Parathyroid adenoma (tissue), 2 donors: ENCODE data around the gene BEX4.

Experiments used
- H2AFZ ChIP-seq: fragments of 300-600 bp; sonication (generic); one replicate; pipeline ENCODE4 v1.7.0; 2017; ENCODE audit warnings: antibody characterized with exemption, mild to moderate bottlenecking
- H3K27ac ChIP-seq: fragments of 300-600 bp; sonication (generic); one replicate; pipeline ENCODE4 v1.7.0; 2017
- H3K27me3 ChIP-seq: fragments of 300-600 bp; sonication (generic); one replicate; pipeline ENCODE4 v1.7.0; 2017; ENCODE audit warnings: low read length; ENCODE audit not compliant: control insufficient read depth, insufficient read depth
- H3K36me3 ChIP-seq: fragments of 300-600 bp; sonication (generic); one replicate; pipeline ENCODE4 v1.7.0; 2017; ENCODE audit warnings: low read length; ENCODE audit not compliant: control insufficient read depth, insufficient read depth
- H3K4me1 ChIP-seq: fragments of 300-600 bp; sonication (generic); one replicate; pipeline ENCODE4 v1.7.0; 2017; ENCODE audit warnings: control low read depth
- H3K4me2 ChIP-seq: fragments of 300-600 bp; sonication (generic); one replicate; pipeline ENCODE4 v1.7.0; 2017; ENCODE audit warnings: low read length
- H3K4me3 ChIP-seq: fragments of 300-600 bp; sonication (generic); one replicate; pipeline ENCODE4 v1.7.0; 2017; ENCODE audit warnings: low read depth, low read length
- H3K79me2 ChIP-seq: fragments of 300-600 bp; sonication (generic); one replicate; pipeline ENCODE4 v1.7.0; 2017; ENCODE audit warnings: control low read depth
- H3K9ac ChIP-seq: fragments of 300-600 bp; sonication (generic); one replicate; pipeline ENCODE4 v1.7.0; 2017; ENCODE audit warnings: mild to moderate bottlenecking
- H3K9me3 ChIP-seq: fragments of 300-600 bp; sonication (generic); one replicate; pipeline ENCODE4 v1.7.0; 2017; ENCODE audit warnings: low read length; ENCODE audit not compliant: control insufficient read depth
- TF ChIP-seq, protein P1 (sequence below): fragments of 300-600 bp; sonication (generic); IDR thresholded peaks from one replicate; pipeline ENCODE4 v1.7.0; 2017; ENCODE audit warnings: antibody characterized with exemption, mild to moderate bottlenecking
- donor health status: primary hyperparathyroidism.

BEX4 gene

DNA sequence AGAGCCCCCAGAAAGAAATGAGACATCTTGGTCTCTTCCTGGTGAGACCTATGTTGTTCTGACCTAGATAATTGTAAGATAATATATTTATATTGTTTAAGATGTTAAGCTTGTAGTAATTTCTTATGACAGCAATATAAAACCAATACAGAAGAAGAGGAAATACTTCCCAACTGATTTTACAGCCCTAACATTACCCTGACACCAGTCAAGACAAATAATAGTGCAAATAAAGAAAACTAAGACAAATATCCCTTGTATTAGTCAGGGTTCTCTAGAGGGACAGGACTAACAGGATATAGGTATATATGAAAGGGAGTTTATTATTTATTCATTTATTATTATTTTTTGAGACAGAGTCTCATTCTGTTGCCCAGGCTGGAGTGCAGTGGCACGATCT lies 21.4 kb downstream of the BEX4 start:
- H3K36me3 ChIP-seq, result no peaks in the 10 kb centered on the region
- H3K9me3 ChIP-seq, result no peaks in the 10 kb centered on the region
- TF ChIP-seq, protein P1, sequence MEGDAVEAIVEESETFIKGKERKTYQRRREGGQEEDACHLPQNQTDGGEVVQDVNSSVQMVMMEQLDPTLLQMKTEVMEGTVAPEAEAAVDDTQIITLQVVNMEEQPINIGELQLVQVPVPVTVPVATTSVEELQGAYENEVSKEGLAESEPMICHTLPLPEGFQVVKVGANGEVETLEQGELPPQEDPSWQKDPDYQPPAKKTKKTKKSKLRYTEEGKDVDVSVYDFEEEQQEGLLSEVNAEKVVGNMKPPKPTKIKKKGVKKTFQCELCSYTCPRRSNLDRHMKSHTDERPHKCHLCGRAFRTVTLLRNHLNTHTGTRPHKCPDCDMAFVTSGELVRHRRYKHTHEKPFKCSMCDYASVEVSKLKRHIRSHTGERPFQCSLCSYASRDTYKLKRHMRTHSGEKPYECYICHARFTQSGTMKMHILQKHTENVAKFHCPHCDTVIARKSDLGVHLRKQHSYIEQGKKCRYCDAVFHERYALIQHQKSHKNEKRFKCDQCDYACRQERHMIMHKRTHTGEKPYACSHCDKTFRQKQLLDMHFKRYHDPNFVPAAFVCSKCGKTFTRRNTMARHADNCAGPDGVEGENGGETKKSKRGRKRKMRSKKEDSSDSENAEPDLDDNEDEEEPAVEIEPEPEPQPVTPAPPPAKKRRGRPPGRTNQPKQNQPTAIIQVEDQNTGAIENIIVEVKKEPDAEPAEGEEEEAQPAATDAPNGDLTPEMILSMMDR, result no peak
- H3K79me2 ChIP-seq, result no peaks in the 10 kb centered on the region
- no peak overlapping the region for H3K4me2 ChIP-seq
- no peak overlapping the region for H2AFZ ChIP-seq
- no peaks in the 10 kb centered on the region for H3K27me3 ChIP-seq
- no peak overlapping the region for H3K27ac ChIP-seq
- no peak overlapping the region for H3K9ac ChIP-seq
- H3K4me3 ChIP-seq, result no peak overlapping the region
- no peaks in the 10 kb centered on the region for H3K4me1 ChIP-seq

DNA sequence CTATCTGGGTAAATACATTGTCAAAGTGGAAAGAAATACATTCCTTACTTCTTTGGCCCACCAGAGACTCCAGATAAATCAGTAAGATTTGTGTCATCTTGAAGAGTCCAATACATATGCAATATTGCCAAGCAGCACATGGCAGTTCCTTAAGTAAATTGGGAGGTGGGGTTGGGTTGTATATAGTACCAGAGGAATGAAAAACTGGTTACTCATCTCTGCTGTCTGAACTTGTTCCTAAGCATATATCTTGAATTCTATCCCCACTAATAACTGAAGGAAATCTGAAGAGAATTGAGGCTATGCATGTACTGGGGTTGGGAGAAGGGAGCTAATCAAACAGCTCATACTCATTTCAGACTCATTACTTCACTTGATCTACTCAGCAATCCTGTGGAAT lies 25.2 kb downstream of the BEX4 start:
- H3K4me1 ChIP-seq, result no peaks in the 10 kb centered on the region

DNA sequence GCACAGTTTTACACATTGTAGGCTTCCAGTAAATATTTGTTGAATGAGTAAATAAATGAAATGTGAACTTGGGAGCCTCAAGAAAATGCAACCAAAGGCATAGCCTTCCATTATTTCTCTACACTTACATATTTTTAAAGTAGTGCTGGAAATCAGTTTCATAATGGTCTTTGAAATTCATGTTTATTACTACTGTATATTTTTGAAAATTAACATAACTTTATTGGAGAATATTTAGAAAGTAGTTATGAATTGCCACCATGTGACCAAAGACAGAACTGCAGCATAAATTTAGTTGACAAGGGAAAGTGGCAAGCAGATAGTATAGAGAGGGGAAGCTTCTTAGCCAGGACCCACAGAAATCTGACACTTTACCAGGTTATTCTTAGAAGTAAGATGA lies 33.6 kb downstream of the BEX4 start:
- TF ChIP-seq, protein P1, result peak; percentile 31
- Histone ChIP-seq H3K79me2 (no peaks in the 10 kb centered on the region), H3K27me3 (no peaks in the 10 kb centered on the region), H3K9ac (no peak overlapping the region), H2AFZ (no peak overlapping the region), H3K4me1 (peaks cover 4% of the 10 kb centered on the region), H3K9me3 (no peaks in the 10 kb centered on the region), H3K27ac (no peak overlapping the region), H3K4me2 (no peak overlapping the region), H3K4me3 (no peak overlapping the region), H3K36me3 (no peaks in the 10 kb centered on the region)

More for the DNA sequence above, 25.2 kb downstream of the BEX4 start:
- TF ChIP-seq, protein P1, result no peak
- Histone ChIP-seq H3K4me3 (no peak overlapping the region), H3K36me3 (no peaks in the 10 kb centered on the region), H3K27ac (no peak overlapping the region), H3K4me2 (no peak overlapping the region), H3K9ac (no peak overlapping the region), H3K9me3 (no peaks in the 10 kb centered on the region), H3K27me3 (no peaks in the 10 kb centered on the region), H2AFZ (no peak overlapping the region), H3K79me2 (no peaks in the 10 kb centered on the region)

DNA sequence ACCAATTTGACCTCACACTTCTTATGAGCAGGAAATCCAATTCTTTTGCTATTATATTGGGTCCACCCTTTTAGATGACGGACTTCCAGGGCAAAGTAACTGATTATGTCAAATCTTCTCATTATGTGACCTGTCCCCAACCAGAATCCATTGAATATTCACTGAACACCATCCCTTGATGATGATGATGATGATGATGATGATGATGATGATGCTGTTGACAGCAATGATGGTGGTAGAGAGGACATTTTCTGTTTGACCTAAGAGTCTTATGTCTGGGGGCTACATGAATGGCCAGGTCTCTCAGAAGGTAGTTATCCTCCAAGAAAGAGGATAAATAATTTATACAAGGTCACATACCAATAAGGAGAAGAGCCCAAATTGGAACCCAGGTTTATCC lies 34.9 kb downstream of the BEX4 start:
- no peaks in the 10 kb centered on the region for H3K9me3 ChIP-seq
- H3K27ac ChIP-seq, result no peak overlapping the region
- H3K4me2 ChIP-seq, result no peak overlapping the region
- H3K9ac ChIP-seq, result no peak overlapping the region
- no peak overlapping the region for H2AFZ ChIP-seq
- TF ChIP-seq, protein P1, result no peak
- H3K4me1 ChIP-seq, result peaks cover 4% of the 10 kb centered on the region
- no peak overlapping the region for H3K4me3 ChIP-seq
- H3K27me3 ChIP-seq, result no peaks in the 10 kb centered on the region
- H3K36me3 ChIP-seq, result no peaks in the 10 kb centered on the region
- no peaks in the 10 kb centered on the region for H3K79me2 ChIP-seq

DNA sequence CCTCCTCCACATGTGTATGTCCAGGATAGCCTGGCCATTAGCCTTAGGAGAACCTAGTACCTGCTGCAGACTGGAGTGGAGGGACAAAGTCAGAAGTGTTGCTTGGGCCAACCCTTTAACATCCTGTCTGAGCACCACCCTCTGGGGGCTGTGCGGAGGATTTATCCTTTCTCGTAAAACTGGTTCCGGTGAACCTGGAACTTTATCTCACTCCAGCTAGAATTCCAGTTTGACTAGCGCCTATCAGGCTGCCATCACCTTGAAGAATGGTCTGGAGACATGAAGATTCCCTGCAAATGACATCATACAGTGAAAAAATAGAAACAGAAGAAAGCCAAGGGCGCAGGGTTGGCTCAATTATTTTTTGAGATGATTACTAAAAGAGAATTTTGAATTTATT lies 36.1 kb downstream of the BEX4 start:
- Histone ChIP-seq H3K36me3 (no peaks in the 10 kb centered on the region), H3K27ac (peak overlapping the region; percentile 39), H3K27me3 (no peaks in the 10 kb centered on the region), H3K9ac (no peak overlapping the region), H3K4me1 (peaks cover 4% of the 10 kb centered on the region), H3K4me2 (no peak overlapping the region), H3K4me3 (no peak overlapping the region), H2AFZ (peak overlapping the region; percentile 53), H3K79me2 (no peaks in the 10 kb centered on the region), H3K9me3 (no peaks in the 10 kb centered on the region)
- TF ChIP-seq, protein P1, result no peak
